ENCODE data around the gene SLC6A7.
"Not testable (repeated sequence)": the region's sequence is repeated elsewhere in the genome, so short reads cannot be mapped to it uniquely, and the experiment has no call there.

Gene SLC6A7

DNA sequence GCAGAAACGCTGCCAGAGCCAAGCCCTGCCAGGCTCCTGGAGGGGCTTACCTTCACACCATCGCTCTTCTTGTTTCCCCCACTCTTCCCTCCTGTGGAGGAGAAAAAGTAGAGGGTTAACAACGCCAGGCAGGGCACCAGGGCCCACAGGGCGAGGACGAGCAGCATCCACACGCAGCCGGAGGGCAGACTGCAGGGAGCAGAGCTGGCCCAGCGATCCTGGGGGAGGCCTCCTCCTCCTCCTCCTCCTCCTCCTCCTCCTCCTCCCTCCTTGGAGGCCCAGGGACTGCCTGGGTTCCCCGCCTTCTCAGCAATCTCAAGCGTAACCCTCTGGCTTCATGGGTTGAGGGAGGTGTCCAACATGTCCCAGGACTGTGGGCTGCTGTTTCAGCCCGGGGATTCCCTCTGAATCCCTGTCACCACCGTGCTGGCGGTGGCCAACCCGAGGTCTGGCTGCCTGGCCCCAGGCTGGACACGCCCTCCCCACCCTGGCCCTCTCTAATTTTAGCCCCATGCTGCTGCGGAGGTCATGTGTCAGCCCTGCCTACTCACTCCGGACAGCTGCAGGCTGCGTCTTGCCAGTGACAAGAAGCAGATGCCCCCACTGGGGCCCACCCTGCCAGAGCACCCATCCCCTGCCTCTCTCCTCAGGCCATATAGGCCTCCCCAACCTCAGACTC lies 55.4 kb downstream of the SLC6A7 start:
- DNase-seq = no peak

DNA sequence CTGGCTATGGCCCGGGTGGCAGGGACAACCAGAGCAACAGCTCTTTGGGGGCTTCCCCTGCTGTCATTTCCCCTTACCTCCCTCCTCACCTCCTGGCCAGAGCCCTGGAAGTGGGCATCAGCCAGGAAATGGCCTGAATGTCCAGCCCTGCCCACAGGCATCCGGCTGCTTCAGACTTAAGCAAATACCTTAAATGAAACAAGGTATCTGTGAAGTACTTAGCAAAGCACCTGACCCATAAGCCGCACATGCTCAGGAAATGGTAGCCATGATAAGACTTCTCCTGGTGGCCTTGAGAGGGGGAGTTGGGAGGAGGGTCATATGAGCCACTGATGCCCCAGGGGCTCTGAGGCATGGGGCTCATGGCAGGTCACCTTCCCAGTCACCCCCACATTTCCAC lies 55.9 kb downstream of the SLC6A7 start:
- no peak for DNase-seq

DNA sequence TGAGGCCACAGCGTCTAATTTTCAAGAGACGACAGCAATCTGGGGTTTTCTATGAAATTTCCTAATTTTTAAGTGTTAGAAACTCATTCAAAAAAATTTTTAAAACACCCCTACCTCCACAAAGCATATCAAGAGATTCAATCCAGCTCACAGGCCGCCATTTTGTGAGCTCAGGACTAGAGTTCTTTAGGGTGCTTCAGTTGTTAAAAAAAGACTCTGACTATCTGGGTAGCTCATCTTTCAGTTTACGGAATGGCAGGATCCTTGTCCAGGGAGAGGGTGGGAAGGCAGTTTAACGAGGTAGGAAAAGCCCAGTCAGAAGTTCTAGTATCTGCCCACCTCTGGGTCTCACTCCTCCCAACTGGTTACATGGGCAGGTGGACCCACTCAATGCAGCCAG lies 56.6 kb downstream of the SLC6A7 start:
- no peak for DNase-seq

DNA sequence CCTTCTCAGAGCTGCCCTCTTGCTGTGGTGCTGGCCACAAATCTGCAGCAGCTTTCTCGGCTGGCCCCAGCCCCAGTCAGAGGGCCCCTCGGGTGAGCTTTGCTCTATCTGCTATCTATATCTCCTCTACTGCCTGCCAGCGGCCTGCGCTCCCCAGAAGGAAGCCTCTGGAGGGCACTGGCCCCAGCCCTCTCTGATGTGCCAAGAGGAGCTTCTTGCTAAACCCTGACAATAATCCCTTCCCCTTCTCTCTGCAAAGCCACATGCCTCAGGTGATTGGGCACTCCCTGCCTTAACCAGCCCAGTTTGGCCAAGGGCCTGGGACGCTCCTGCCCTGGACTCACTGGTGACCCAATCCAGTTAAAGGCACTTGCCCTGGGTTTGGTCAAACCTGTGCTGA lies 57.0 kb downstream of the SLC6A7 start:
- DNase-seq = no peak

DNA sequence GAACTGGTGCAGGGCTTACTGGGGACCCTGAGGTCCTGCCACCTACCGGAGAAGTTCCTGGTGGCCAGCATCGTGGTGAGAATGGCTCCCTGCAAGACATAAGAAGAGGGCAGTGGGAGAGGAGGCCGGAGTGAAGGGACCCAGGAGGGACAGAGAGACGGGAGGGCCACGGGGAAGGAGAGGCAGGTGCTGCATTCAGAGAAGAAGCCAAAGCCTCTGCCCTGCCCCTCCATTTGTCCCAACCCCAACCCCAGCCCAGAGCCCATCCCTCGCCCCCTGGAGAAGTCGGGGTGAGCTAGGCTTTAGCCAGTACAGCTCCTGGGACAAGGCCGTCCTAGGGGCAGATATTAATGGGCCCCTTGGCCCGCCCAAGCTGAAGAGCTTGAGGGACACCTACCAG lies 57.9 kb downstream of the SLC6A7 start:
- DNase-seq = no peak

DNA sequence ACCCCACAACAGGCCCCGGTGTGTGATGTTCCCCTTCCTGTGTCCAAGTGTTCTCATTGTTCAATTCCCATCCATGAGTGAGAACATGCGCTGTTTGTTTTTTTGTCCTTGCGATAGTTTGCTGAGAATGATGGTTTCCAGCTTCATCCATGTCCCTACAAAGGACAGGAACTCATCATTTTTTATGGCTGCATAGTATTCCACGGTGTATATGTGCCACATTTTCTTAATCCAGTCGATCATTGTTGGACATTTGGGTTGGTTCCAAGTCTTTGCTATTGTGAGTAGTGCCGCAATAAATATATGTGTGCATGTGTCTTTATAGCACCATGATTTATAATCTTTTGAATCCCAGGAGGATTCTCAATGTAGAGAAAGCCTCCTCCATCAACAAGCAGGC lies 58.6 kb downstream of the SLC6A7 start:
- DNase-seq = not testable (repeated sequence)

DNA sequence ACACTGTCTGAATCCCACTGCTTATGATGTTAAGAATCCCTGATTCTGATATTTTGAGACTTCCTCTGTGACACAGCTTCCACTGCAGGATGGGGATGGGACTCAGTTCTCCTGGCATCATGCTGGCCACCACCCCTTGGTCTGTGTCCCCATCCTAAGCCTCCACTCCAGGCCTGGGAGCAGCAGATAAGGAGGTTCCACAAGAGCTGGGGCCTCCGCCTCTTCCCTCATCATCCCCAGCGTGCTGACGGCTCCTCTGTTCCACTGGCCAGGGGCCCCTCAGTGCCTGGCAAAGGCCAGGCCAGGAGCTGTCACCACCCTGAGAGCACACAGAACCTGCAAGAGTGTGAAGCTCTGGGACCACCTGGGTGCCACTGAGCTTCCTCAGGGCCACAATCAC lies 59.1 kb downstream of the SLC6A7 start:
- DNase-seq = no peak

DNA sequence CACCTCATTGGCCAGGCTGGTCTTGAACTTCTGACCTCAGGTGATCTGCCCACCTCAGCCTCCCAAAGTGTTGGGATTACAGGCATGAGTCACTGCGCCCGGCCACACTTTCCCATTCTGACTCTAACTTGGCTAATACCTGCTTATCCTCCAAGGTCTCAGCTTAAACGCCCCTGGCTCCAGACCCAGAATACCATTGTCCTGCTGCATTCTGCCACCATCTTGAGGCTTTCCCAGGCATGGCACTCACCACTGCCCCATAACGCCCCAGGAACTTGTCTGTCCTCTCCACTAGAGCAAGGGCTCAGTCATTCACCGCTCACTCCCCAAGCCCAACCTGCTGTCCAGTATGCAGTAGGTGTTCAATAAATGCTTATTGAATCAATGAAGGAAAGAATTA lies 59.9 kb downstream of the SLC6A7 start:
- DNase-seq = no peak

DNA sequence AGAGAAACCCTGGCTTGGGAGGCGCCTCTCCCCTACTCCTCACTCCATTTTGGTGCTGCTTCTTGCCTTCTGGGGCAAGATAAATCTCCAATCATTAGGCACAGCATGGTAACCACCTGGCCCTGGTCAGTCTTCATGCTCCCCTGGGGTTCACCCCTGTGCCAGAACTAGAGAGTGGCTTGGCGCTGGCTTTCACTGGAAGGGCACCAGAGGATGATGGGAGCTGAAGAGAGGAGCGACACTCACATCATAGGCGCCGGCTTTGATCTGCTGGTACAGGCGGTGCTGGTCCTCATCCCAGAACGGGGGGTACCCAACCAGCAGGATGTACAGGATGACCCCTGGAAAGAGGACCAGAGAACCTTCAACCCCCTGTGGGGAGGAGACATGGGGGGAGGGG lies 61.6 kb downstream of the SLC6A7 start:
- no peak for DNase-seq

DNA sequence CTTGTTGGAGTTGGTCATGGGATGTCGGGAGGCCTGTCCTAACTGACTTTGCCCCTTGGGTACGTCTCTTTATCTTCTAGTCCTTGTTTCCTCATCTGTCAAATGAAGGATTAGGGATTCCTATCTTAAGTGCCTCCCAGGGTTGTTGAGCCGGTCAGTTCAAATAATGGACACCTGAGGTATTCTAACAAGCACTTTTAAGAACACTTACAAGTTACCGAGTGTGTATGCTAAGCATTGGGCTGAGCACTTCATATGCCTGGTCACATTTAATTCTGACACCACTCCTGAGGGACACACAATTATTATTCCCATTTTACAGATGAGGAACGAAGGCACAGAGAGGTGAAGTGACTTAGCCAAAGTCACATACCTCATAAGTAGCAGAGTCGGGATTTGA lies 62.6 kb downstream of the SLC6A7 start:
- DNase-seq = no peak

DNA sequence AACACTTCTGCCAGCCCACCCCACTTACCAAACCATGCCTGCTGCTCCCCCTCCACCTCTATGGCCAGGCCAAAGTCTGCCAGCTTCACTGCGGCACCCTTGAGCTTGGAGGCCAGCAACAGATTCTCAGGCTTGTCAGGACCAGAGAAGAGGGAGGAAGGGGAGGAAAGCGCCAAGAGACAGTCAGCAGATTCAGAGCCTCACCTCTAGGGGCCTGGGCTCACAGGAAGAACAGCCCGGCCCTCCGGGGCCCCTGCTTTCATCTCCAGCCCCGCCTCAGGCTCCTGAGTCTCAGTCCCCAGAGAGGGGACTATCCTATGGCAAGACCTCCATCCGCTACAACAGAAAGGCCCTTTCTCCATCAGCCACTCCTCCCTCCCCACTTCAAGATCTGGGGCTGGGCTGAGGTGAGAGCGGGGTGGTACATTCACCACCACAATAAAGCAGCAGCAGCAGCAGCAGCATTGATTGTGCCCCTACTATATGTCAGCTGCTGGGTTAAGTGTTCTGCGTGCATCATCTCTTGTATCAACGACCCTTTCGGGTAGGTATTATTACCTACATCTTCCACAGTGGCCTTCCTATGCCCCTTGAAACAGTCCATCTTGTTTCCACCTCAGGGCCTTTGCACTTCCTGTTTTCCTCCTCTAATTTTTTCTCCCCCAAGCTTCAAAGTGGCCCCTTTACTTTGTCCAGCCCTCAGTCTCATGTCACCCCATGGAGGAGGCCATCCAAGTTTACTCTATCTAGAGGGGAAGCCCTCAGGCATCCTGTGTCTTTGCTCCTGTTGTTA lies 63.8 kb downstream of the SLC6A7 start:
- no peak for DNase-seq

DNA sequence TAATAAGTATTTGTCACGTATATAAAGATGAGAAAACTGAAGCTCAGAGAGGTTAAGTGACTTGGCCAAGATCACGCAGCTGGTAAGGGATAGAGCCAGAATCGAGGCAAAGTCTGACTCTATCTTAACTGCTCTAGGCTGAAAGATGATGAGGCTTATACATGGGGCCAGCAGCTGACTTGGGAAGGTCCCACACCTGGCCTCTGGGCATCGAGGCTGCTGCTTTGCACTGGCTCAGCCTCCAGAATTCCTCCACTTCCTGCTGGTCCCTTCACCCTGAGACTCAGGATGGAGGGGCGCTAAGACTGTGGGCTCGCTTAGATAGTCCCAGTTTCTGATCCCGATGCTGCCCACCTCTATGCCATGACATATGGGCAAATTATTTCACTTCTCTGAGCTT lies 64.5 kb downstream of the SLC6A7 start:
- no peak for DNase-seq

DNA sequence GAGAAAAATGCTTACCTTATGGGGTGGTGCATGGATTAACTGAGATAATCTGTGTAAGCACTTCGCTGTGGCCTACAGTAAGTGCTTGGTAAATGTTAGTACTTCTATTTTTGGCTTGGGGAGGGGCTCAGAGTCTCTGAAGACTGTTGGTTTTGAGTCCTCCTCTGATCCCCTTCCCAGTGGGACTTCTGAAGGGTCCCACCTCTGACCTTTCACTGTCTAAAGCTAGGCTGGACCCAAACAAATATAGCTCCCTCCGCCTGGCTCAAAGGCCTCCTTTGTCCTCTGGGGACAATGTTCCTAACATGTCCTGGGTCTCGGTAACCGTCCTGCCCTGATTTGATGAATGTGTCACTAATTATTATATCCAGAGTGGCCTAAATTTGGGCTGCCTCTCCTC lies 64.9 kb downstream of the SLC6A7 start:
- no peak for DNase-seq

DNA sequence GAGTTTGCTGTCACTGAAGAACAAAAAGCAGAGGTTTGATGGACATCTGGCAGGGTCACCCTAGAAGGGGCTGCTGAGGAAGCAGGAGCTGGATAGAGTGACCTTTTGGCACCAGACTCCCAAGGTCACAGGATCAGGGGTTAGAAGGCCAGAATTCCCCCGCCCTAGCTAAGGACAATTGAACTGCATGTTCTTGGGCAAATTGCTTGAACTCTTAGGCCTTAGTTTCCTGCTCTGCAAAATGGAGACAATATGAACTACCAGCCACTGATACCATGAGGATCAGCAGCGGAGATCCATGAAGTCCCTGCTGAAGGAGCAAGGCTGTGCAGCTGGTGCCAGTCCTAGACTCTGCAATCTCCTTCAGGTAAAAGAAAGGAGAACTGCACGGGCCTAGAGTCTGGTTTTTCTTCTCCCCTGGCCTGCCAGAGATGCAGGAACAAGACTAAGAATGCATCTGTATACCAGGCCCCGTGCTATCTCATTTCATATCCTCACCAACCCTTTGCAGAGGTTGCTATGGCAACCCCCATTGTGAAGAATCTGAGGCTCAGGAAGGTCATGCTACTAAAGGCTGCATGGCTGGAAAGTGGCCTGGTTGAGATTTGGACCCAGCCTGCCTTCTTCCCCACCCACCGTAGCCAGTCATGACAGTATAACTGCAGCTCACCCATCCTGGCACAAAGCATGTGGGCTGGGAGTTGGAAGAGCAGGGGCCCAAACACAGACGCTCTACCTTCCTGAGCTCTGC lies 66.0 kb downstream of the SLC6A7 start:
- DNase-seq = no peak

DNA sequence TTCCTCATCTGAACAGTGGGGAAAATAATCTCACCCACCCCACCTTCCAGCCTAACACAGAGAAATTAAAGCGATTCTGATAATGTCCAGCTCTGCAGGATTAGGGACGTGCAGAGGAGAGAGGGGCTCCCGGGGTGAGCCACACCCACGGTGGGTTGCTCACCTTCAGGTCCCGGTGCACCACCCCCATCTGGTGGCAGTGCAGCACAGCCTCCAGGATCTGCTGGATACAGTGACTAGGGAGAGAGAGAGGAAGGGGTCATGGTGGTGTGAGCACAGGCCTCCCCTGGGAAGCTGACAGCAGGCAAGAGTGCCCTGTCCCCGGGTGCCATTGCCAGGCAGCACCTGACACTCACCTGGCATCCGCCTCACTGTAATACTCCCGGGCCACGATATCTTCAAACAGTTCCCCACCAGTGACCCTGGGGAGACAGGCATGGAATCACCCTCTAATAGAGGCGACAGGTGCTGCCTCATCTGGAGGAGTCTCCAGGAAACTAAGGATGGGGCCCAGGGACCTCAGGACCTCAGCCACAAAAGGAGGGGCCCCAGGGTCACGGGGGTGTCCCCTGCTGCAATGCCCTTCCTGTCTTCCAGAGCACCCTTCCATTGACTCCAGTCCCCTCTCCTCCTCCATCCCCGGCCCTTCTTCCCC lies 66.7 kb downstream of the SLC6A7 start:
- no peak for DNase-seq

DNA sequence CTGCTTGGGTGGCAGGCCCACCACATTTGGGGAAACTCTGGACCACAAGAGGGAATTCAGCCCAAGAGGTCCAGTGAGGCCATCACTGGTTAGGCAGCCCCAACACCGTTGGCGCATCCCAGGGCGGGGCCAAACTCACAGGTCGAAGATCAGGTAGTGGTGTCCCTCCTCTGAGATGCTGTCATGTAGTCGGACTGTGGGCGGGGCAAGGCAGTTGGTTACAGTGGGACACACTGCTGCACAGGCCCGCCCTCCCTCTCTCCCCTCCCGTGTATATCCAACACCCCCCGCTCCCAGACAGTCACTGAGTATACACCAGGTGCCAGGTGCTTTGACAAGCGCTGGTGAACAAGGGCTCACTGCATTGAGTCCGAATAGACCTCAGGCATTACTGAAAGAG lies 67.6 kb downstream of the SLC6A7 start:
- DNase-seq = no peak

DNA sequence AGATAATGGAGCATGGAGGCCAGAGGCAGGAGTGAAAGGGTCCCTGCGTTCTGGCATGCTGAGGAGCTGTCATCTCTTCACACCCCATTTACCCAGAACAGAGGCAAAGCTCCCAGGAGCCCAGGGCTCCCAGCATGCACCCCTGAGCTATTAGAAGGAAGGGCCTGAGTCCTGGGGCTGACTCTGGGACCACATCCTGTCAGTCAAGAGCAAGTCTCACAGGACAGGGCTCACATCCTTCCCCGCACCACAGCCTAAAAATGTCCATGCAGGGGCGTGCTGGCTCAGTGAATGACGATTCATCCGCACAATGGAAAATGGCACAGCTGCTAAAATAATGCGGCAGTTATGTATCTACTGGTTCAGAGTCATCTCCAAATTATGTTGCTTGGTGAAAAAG lies 68.3 kb downstream of the SLC6A7 start:
- DNase-seq = no peak
